ENCODE measurements around the gene GRID1.
"Not testable (repeated sequence)": the region's sequence is repeated elsewhere in the genome, so short reads cannot be mapped to it uniquely, and the experiment has no call there.

Gene GRID1

GRCh38 chr10:85741626-85742300, 624.8 kb downstream of the GRID1 start:
- DNase-seq = no peak

- no peak for DNase-seq
Observed at GRCh38 chr10:85735997-85736396, 630.6 kb downstream of the GRID1 start.

- no peak for DNase-seq
Observed at GRCh38 chr10:85734791-85735190, 631.8 kb downstream of the GRID1 start.

GRCh38 chr10:85724215-85724614, 642.4 kb downstream of the GRID1 start:
- DNase-seq = no peak

- DNase-seq = no peak
Observed at GRCh38 chr10:85720931-85721590, 645.5 kb downstream of the GRID1 start.

GRCh38 chr10:85719408-85719807, 647.2 kb downstream of the GRID1 start:
- no peak for DNase-seq

- no peak for DNase-seq
Observed at GRCh38 chr10:85713885-85714284, 652.7 kb downstream of the GRID1 start.

- no peak for DNase-seq
Observed at GRCh38 chr10:85702768-85703167, 663.8 kb downstream of the GRID1 start.

- not testable (repeated sequence) for DNase-seq
Observed at GRCh38 chr10:85699066-85699465, 667.5 kb downstream of the GRID1 start.

- DNase-seq = no peak
Observed at GRCh38 chr10:85696893-85697292, 669.7 kb downstream of the GRID1 start.

- DNase-seq = no peak
Observed at GRCh38 chr10:85682621-85683020, 684.0 kb downstream of the GRID1 start.

GRCh38 chr10:85679710-85680109, 686.9 kb downstream of the GRID1 start:
- no peak for DNase-seq

- DNase-seq = no peak
Observed at GRCh38 chr10:85679061-85679460, 687.5 kb downstream of the GRID1 start.

GRCh38 chr10:85674851-85675250, 691.7 kb downstream of the GRID1 start:
- DNase-seq = no peak

GRCh38 chr10:85673270-85673669, 693.3 kb downstream of the GRID1 start:
- DNase-seq = no peak

- no peak for DNase-seq
Observed at GRCh38 chr10:85671530-85671929, 695.1 kb downstream of the GRID1 start.

- DNase-seq = no peak
Observed at GRCh38 chr10:85668522-85668921, 698.1 kb downstream of the GRID1 start.

GRCh38 chr10:85667638-85668233, 698.9 kb downstream of the GRID1 start:
- DNase-seq = no peak

GRCh38 chr10:85666987-85667386, 699.6 kb downstream of the GRID1 start:
- no peak for DNase-seq

GRCh38 chr10:85666102-85666501, 700.5 kb downstream of the GRID1 start:
- no peak for DNase-seq

GRCh38 chr10:85665681-85666080, 700.9 kb downstream of the GRID1 start:
- no peak for DNase-seq

- no peak for DNase-seq
Observed at GRCh38 chr10:85665078-85665477, 701.5 kb downstream of the GRID1 start.

GRCh38 chr10:85661123-85661522, 705.5 kb downstream of the GRID1 start:
- no peak for DNase-seq

GRCh38 chr10:85659331-85659730, 707.3 kb downstream of the GRID1 start:
- DNase-seq = no peak

All from activated CD4-positive, alpha-beta T cell treated with anti-CD3 and anti-CD28 coated beads for 4 hours (primary cell).